Fibroblast of pulmonary artery (primary cell): ENCODE measurements around the gene ZNF106.

Experiments used
- DNase-seq: peaks from one replicate; pipeline ENCODE4 v3.0.0-alpha.2; 2010; ENCODE audit warnings: low read depth
- H3K4me3 ChIP-seq: replicated peaks from 2 replicates; pipeline ENCODE4 v1.5.1; 2011; ENCODE audit warnings: low read depth, mild to moderate bottlenecking, control low read depth, low read length, moderate library complexity
- CTCF ChIP-seq: IDR thresholded peaks from 2 replicates; pipeline ENCODE4 v1.5.1; 2011; ENCODE audit warnings: mild to moderate bottlenecking, control low read depth, low read length, inconsistent platforms; ENCODE audit errors: missing control alignments

The ZNF106 gene

GRCh38 chr15:42413920-42414319 lies 77.0 kb downstream of the ZNF106 start:
- H3K4me3 ChIP-seq, result no peak overlapping the region
- no peak for DNase-seq
- no peak for TF ChIP-seq CTCF

- TF ChIP-seq CTCF, result no peak
Measured at GRCh38 chr15:42411884-42412283, 79.1 kb downstream of the ZNF106 start.

GRCh38 chr15:42409011-42409410 lies 81.9 kb downstream of the ZNF106 start:
- DNase-seq, result no peak
- no peak for TF ChIP-seq CTCF
- no peak overlapping the region for H3K4me3 ChIP-seq

More at GRCh38 chr15:42411884-42412283, 79.1 kb downstream of the ZNF106 start:
- no peak overlapping the region for H3K4me3 ChIP-seq
- no peak for DNase-seq

GRCh38 chr15:42408178-42408577 lies 82.8 kb downstream of the ZNF106 start:
- no peak for DNase-seq
- no peak overlapping the region for H3K4me3 ChIP-seq
- no peak for TF ChIP-seq CTCF

GRCh38 chr15:42405863-42406482 lies 85.0 kb downstream of the ZNF106 start:
- H3K4me3 ChIP-seq, result no peak overlapping the region
- TF ChIP-seq CTCF, result no peak
- DNase-seq, result no peak

GRCh38 chr15:42404461-42405235 lies 86.3 kb downstream of the ZNF106 start:
- TF ChIP-seq CTCF, result no peak
- no peak overlapping the region for H3K4me3 ChIP-seq
- DNase-seq, result no peak

GRCh38 chr15:42403389-42403788 lies 87.6 kb downstream of the ZNF106 start:
- no peak overlapping the region for H3K4me3 ChIP-seq
- no peak for DNase-seq
- TF ChIP-seq CTCF, result no peak
